Measurements from ENCODE around the gene CTRB1. TPM values are rescaled to one million over a fixed set of nuclear protein-coding genes. Genes with fewer than 3 reads are reported as not detected.

Gene CTRB1
- total RNA-seq, 1 experiment from 2014 or later, result not detected

- BruUV-seq (replicated peaks), result TSS peak; percentile 35
- intact Hi-C loops (cut with micrococcal nuclease; ENCODE audit: unreplicated experiment), result no loop called here
- Histone ChIP-seq H3K4me1 (ENCODE audit: insufficient read depth, low read length, poor library complexity, severe bottlenecking) (peaks cover 23% of the 10 kb centered on the region), H3K4me3 (ENCODE audit: low read depth, low read length, poor library complexity, severe bottlenecking) (peak overlapping the region; percentile 97), H3K9me3 (ENCODE audit: low read depth, low read length, poor library complexity, severe bottlenecking) (no peaks in the 10 kb centered on the region), H3K36me3 (ENCODE audit: insufficient read depth, low read length, poor library complexity, severe bottlenecking) (no peaks in the 10 kb centered on the region), H3K27ac (ENCODE audit: low read depth, low read length, poor library complexity, severe bottlenecking) (peak overlapping the region; percentile 83), H3K27me3 (replicated peaks; ENCODE audit: insufficient read depth, low read depth, low read length, poor library complexity) (no peaks in the 10 kb centered on the region)
- CTCF ChIA-PET, result no interaction called here
- DNase-seq (ENCODE audit: low spot score), result no peak
- TF ChIP-seq EZH2 (IDR thresholded peaks at IDR 0.05; ENCODE audit: borderline replicate concordance, low read depth, low read length, poor library complexity, severe bottlenecking) (no peak), CTCF (conservative IDR thresholded peaks at IDR 0.05; ENCODE audit: low read depth, low read length) (no peak)
- POLR2A ChIA-PET (ENCODE audit: low non-redundant PET), result no interaction called here
Observed at GRCh38 chr16:75264457-75264998, 45.7 kb downstream of the CTRB1 start.

- intact Hi-C loops (cut with micrococcal nuclease; ENCODE audit: unreplicated experiment), result no loop called here
- no TSS peak for BruUV-seq (replicated peaks)
- H3K4me3 ChIP-seq (ENCODE audit: low read depth, low read length, poor library complexity, severe bottlenecking), result peak overlapping the region; percentile 97
- H3K9me3 ChIP-seq (ENCODE audit: low read depth, low read length, poor library complexity, severe bottlenecking), result no peaks in the 10 kb centered on the region
- no peaks in the 10 kb centered on the region for H3K36me3 ChIP-seq (ENCODE audit: insufficient read depth, low read length, poor library complexity, severe bottlenecking)
- TF ChIP-seq CTCF (conservative IDR thresholded peaks at IDR 0.05; ENCODE audit: low read depth, low read length) (no peak), EZH2 (IDR thresholded peaks at IDR 0.05; ENCODE audit: borderline replicate concordance, low read depth, low read length, poor library complexity, severe bottlenecking) (no peak)
- DNase-seq (ENCODE audit: low spot score), result no peak
- ChIA-PET POLR2A (ENCODE audit: low non-redundant PET) (no interaction called here), CTCF (no interaction called here)
- H3K4me1 ChIP-seq (ENCODE audit: insufficient read depth, low read length, poor library complexity, severe bottlenecking), result peaks cover 23% of the 10 kb centered on the region
- H3K27me3 ChIP-seq (replicated peaks; ENCODE audit: insufficient read depth, low read depth, low read length, poor library complexity), result no peaks in the 10 kb centered on the region
- peak overlapping the region; percentile 83 for H3K27ac ChIP-seq (ENCODE audit: low read depth, low read length, poor library complexity, severe bottlenecking)
Observed at GRCh38 chr16:75264999-75265910, 46.5 kb downstream of the CTRB1 start.

GRCh38 chr16:75265911-75266701, 47.3 kb downstream of the CTRB1 start:
- CTCF ChIA-PET, result interaction anchor here (0.6 kb wide), 1 partner anchor 16 kb away, joined by 4 read pairs; no protein-coding TSS in a partner anchor
- TF ChIP-seq EZH2 (IDR thresholded peaks at IDR 0.05; ENCODE audit: borderline replicate concordance, low read depth, low read length, poor library complexity, severe bottlenecking), result no peak
- TF ChIP-seq CTCF (conservative IDR thresholded peaks at IDR 0.05; ENCODE audit: low read depth, low read length), result no peak
- Histone ChIP-seq H3K27me3 (replicated peaks; ENCODE audit: insufficient read depth, low read depth, low read length, poor library complexity) (no peaks in the 10 kb centered on the region), H3K27ac (ENCODE audit: low read depth, low read length, poor library complexity, severe bottlenecking) (peak overlapping the region; percentile 83), H3K36me3 (ENCODE audit: insufficient read depth, low read length, poor library complexity, severe bottlenecking) (no peaks in the 10 kb centered on the region), H3K9me3 (ENCODE audit: low read depth, low read length, poor library complexity, severe bottlenecking) (no peaks in the 10 kb centered on the region), H3K4me1 (ENCODE audit: insufficient read depth, low read length, poor library complexity, severe bottlenecking) (peaks cover 19% of the 10 kb centered on the region), H3K4me3 (ENCODE audit: low read depth, low read length, poor library complexity, severe bottlenecking) (peak overlapping the region; percentile 97)
- BruUV-seq (replicated peaks), result no TSS peak
- DNase-seq (ENCODE audit: low spot score), result peak; percentile 58
- intact Hi-C loops (cut with micrococcal nuclease; ENCODE audit: unreplicated experiment), result no loop called here
- POLR2A ChIA-PET (ENCODE audit: low non-redundant PET), result no interaction called here
